ENCODE data around the gene CIAO2A. TPM values are rescaled to one million over a fixed set of nuclear protein-coding genes. Genes with fewer than 3 reads are reported as not detected.

CIAO2A gene
- polyA plus RNA-seq, 1 donor (not counting 4 experiments of a cell fraction or from before 2014, with no cell fraction given) = 111 TPM

GRCh38 chr15:64095795-64096667 lies 2.4 kb upstream of the CIAO2A start, which contains the start of gene SNX1:
Gene SNX1 (plus strand): TSS chr15:64095982. CDS start chr15:64096014, 32 bp downstream.
- peaks cover 52% of the 10 kb centered on the region for H3K4me1 ChIP-seq (ENCODE audit: control insufficient read depth, extremely low read depth, insufficient read depth, low read length)
- peak within 1 kb of the TSS; percentile 92 for H3K9ac ChIP-seq (ENCODE audit: control insufficient read depth, extremely low read depth, insufficient read depth, low read length)
- dilution Hi-C loops (cut with MboI; ENCODE audit: extremely low pct_ligation_motif_present, low sequenced_read_pairs) = no loop called here
- H3K27ac ChIP-seq (ENCODE audit: control insufficient read depth, insufficient read depth, low read length) = peak within 1 kb of the TSS; percentile 70
- peak; percentile 33 for DNase-seq (ENCODE audit: low read depth, low spot score)
- no peaks in the 10 kb centered on the region for H3K9me3 ChIP-seq (ENCODE audit: control insufficient read depth, low read depth, low read length)
- no peak for FAIRE-seq
- no peaks in the 10 kb centered on the region for H4K20me1 ChIP-seq (ENCODE audit: control insufficient read depth, extremely low read depth, insufficient read depth, low read length)
- H2AFZ ChIP-seq (ENCODE audit: control insufficient read depth, low read length) = peak within 1 kb of the TSS; percentile 88
- H3K9me1 ChIP-seq (ENCODE audit: control insufficient read depth, extremely low read depth, insufficient read depth, low read length) = peaks cover 4% of the 10 kb centered on the region
- peak within 1 kb of the TSS; percentile 85 to 97 (median 88) for H3K4me3 ChIP-seq (ENCODE audit: control insufficient read depth in 2 of 3, extremely low read depth in 1 of 3, insufficient read depth in 2 of 3, low read depth in 1 of 3, low read length in 3 of 3)
- H3K79me2 ChIP-seq (ENCODE audit: control insufficient read depth, insufficient read depth, low read length) = peaks cover 78% of the 10 kb centered on the region
- H3K36me3 ChIP-seq (ENCODE audit: control insufficient read depth in 2 of 2, extremely low read depth in 1 of 2, insufficient read depth in 2 of 2, low read length in 2 of 2) = no peaks in the 10 kb centered on the region
- TF ChIP-seq, protein P1, sequence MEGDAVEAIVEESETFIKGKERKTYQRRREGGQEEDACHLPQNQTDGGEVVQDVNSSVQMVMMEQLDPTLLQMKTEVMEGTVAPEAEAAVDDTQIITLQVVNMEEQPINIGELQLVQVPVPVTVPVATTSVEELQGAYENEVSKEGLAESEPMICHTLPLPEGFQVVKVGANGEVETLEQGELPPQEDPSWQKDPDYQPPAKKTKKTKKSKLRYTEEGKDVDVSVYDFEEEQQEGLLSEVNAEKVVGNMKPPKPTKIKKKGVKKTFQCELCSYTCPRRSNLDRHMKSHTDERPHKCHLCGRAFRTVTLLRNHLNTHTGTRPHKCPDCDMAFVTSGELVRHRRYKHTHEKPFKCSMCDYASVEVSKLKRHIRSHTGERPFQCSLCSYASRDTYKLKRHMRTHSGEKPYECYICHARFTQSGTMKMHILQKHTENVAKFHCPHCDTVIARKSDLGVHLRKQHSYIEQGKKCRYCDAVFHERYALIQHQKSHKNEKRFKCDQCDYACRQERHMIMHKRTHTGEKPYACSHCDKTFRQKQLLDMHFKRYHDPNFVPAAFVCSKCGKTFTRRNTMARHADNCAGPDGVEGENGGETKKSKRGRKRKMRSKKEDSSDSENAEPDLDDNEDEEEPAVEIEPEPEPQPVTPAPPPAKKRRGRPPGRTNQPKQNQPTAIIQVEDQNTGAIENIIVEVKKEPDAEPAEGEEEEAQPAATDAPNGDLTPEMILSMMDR (optimal IDR thresholded peaks at IDR 0.05 in 1 of 3, IDR thresholded peaks at IDR 0.05 in 1 of 3, conservative IDR thresholded peaks at IDR 0.05 in 1 of 3; ENCODE audit: extremely low read depth in 1 of 3, insufficient read depth in 2 of 3, low read length in 3 of 3) = no peak
- no peak for TF ChIP-seq EZH2 (IDR thresholded peaks at IDR 0.05; ENCODE audit: low read length)
- no peaks in the 10 kb centered on the region for H3K27me3 ChIP-seq (ENCODE audit: control insufficient read depth, extremely low read depth, insufficient read depth, low read length)
- H3K4me2 ChIP-seq (ENCODE audit: control insufficient read depth, extremely low read depth, insufficient read depth, low read depth, low read length) = peak within 1 kb of the TSS; percentile 84

DNA sequence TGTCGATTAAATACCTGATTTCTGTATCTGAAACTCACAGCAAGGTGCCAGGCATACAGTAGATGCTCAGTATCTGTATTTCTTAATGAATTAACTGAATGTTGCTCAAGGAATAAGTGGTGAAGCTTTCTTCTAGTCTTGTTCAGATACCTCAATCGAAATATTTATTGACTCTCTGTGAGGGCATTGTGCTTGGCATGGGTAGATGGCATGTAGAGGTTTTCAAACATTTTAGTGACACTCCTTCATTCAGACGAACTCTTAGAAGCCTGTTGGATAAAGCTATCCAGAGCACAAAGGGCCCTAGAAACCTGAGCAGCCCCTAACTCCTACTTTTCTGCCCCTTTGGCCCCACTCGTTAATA lies 1.8 kb upstream of the CIAO2A start:
- peak overlapping the region; percentile 92 for H3K9ac ChIP-seq (ENCODE audit: control insufficient read depth, extremely low read depth, insufficient read depth, low read length)
- peaks cover 51% of the 10 kb centered on the region for H3K4me1 ChIP-seq (ENCODE audit: control insufficient read depth, extremely low read depth, insufficient read depth, low read length)
- peaks cover 79% of the 10 kb centered on the region for H3K79me2 ChIP-seq (ENCODE audit: control insufficient read depth, insufficient read depth, low read length)
- DNase-seq (ENCODE audit: low read depth, low spot score) = no peak
- H3K27ac ChIP-seq (ENCODE audit: control insufficient read depth, insufficient read depth, low read length) = peak overlapping the region; percentile 48
- TF ChIP-seq, protein P1 (optimal IDR thresholded peaks at IDR 0.05 in 1 of 3, IDR thresholded peaks at IDR 0.05 in 1 of 3, conservative IDR thresholded peaks at IDR 0.05 in 1 of 3; ENCODE audit: extremely low read depth in 1 of 3, insufficient read depth in 2 of 3, low read length in 3 of 3) = no peak
- TF ChIP-seq EZH2 (IDR thresholded peaks at IDR 0.05; ENCODE audit: low read length) = no peak
- H3K4me3 ChIP-seq (ENCODE audit: control insufficient read depth in 2 of 3, extremely low read depth in 1 of 3, insufficient read depth in 2 of 3, low read depth in 1 of 3, low read length in 3 of 3) = peak overlapping the region; percentile 60 to 97 (median 88)
- peaks cover 4% of the 10 kb centered on the region for H3K9me1 ChIP-seq (ENCODE audit: control insufficient read depth, extremely low read depth, insufficient read depth, low read length)
- no peaks in the 10 kb centered on the region for H4K20me1 ChIP-seq (ENCODE audit: control insufficient read depth, extremely low read depth, insufficient read depth, low read length)
- FAIRE-seq = no peak
- H2AFZ ChIP-seq (ENCODE audit: control insufficient read depth, low read length) = peak overlapping the region; percentile 88
- peaks cover 0 to 2% of the 10 kb centered on the region in 2 experiments for H3K36me3 ChIP-seq (ENCODE audit: control insufficient read depth in 2 of 2, extremely low read depth in 1 of 2, insufficient read depth in 2 of 2, low read length in 2 of 2)
- no peaks in the 10 kb centered on the region for H3K27me3 ChIP-seq (ENCODE audit: control insufficient read depth, extremely low read depth, insufficient read depth, low read length)
- H3K4me2 ChIP-seq (ENCODE audit: control insufficient read depth, extremely low read depth, insufficient read depth, low read depth, low read length) = peak overlapping the region; percentile 81
- H3K9me3 ChIP-seq (ENCODE audit: control insufficient read depth, low read depth, low read length) = no peaks in the 10 kb centered on the region
- dilution Hi-C loops (cut with MboI; ENCODE audit: extremely low pct_ligation_motif_present, low sequenced_read_pairs) = no loop called here

Measured in keratinocyte (primary cell).